Sigmoid colon (tissue), 7 donors: ENCODE results near the gene TAF12. TPM values are rescaled to one million over a fixed set of nuclear protein-coding genes. Genes with fewer than 3 reads are reported as not detected.
"Not testable (repeated sequence)": the region's sequence is repeated elsewhere in the genome, so short reads cannot be mapped to it uniquely, and the experiment has no call there.

ENCODE experiments used
- DNase-seq: peaks from one replicate; pipeline ENCODE4 v3.0.0-alpha.2; 2019
- H3K27ac ChIP-seq, 4 donors: fragments of 200-600 bp; sonication (generic); one replicate each; pipeline ENCODE4 v1.5.1; 2016 to 2019; ENCODE audit warnings: mild to moderate bottlenecking in 1 of 4
- H3K27me3 ChIP-seq, 3 donors: fragments of 200-600 bp; sonication (generic); one replicate each; pipeline ENCODE4 v1.5.1; 2019; ENCODE audit warnings: mild to moderate bottlenecking in 1 of 3
- H3K36me3 ChIP-seq, 4 donors: fragments of 200-600 bp; sonication (generic); one replicate each; pipeline ENCODE4 v1.5.1; 2016 to 2019
- H3K4me1 ChIP-seq, 4 donors: fragments of 200-600 bp; sonication (generic); one replicate each; pipeline ENCODE4 v1.5.1; 2017 to 2019
- H3K4me3 ChIP-seq, 4 donors: fragments of 200-600 bp; sonication (generic); one replicate each; pipeline ENCODE4 v1.5.1; 2017 to 2019; ENCODE audit warnings: mild to moderate bottlenecking in 2 of 4, moderate library complexity in 1 of 4
- H3K9me3 ChIP-seq, 4 donors: fragments of 200-600 bp in 3 of 4; sonication (generic) in 3 of 4; one replicate each; pipeline versions ENCODE4 v1.5.1 to v1.6.1; 2013 to 2019
- CTCF ChIP-seq, 4 experiments: fragments of 450-650 bp in 3 of 4; fragments of 200-600 bp in 1 of 4; IDR thresholded peaks; one replicate each; pipeline ENCODE4 v1.5.1; 2016 to 2019; ENCODE audit warnings: antibody characterized with exemption in 4 of 4, mild to moderate bottlenecking in 3 of 4, moderate library complexity in 2 of 4
- EP300 ChIP-seq, 4 donors: sonication (generic); formaldehyde crosslinking; IDR thresholded peaks; one replicate each; pipeline ENCODE4 v1.6.1; 2017; ENCODE audit warnings: antibody characterized with exemption in 4 of 4
- POLR2A ChIP-seq, 2 donors: fragments of 450-650 bp; IDR thresholded peaks; one replicate each; pipeline ENCODE4 v1.6.1; 2016; ENCODE audit warnings: antibody characterized with exemption in 2 of 2, mild to moderate bottlenecking in 2 of 2, moderate library complexity in 2 of 2
- POLR2AphosphoS5 ChIP-seq, 4 donors: sonication (generic); formaldehyde crosslinking; IDR thresholded peaks; one replicate each; pipeline ENCODE4 v1.6.1; 2017; ENCODE audit warnings: antibody characterized with exemption in 4 of 4
- WGBS, 2 donors: extraction: QIAGEN DNeasy Blood & Tissue Kit; methylation state at CpG; one replicate each; pipeline ENCODE4 v1.1.7; 2013; 5-methylcytosine and 5-hydroxymethylcytosine counted together
- intact Hi-C: fragments of 100-400 bp; cut with DNase I; formaldehyde crosslinking; loops from one replicate; pipeline ENCODE4 v1.15.1; 2023
- polyA plus RNA-seq, 3 donors: library from polyadenylated mRNA; stranded (reverse); fragments of 200-250 nt; gene quantifications; one replicate each; pipeline ENCODE4 v1.2.3, GENCODE V29; 2013
- total RNA-seq, 4 donors: library from RNA; depleted of rRNA; stranded (reverse); fragments of >200 nt; gene quantifications; one replicate each; pipeline ENCODE4 v1.1.0, GENCODE V29; 2016
- donor health status: healthy with polysubstance abuse.
- donor health status: Bipolar disorder and iron deficiency.
- donor health status: healthy.

Gene TAF12
- total and polyA plus RNA-seq, 7 donors = 16.8 to 27.5 (median 20.4) TPM

- Histone ChIP-seq H3K27me3 (no peaks in the 10 kb centered on the region), H3K4me3 (peak overlapping the region; percentile 30 to 68 (median 62)), H3K4me1 (peaks cover 0 to 12% (median 11%) of the 10 kb centered on the region in 4 donors), H3K27ac (peak overlapping the region in 2 of 4 donors; percentile 27 to 31), H3K36me3 (no peaks in the 10 kb centered on the region), H3K9me3 (no peaks in the 10 kb centered on the region)
- 3 to 6% methylated on average over 81 of the region's 81 CpGs for WGBS, 2 donors
- intact Hi-C loops = no loop called here
- TF ChIP-seq POLR2AphosphoS5 (IDR thresholded peaks at IDR 0.05) = no peak
- no peak for TF ChIP-seq CTCF (IDR thresholded peaks at IDR 0.05)
- no peak for TF ChIP-seq POLR2A (IDR thresholded peaks at IDR 0.05)
- TF ChIP-seq EP300 (IDR thresholded peaks at IDR 0.05) = no peak
- DNase-seq = no peak
Measured at GRCh38 chr1:28592321-28593071, 50.4 kb downstream of the TAF12 start.

- TF ChIP-seq POLR2A (IDR thresholded peaks at IDR 0.05) (no peak), EP300 (IDR thresholded peaks at IDR 0.05) (no peak), POLR2AphosphoS5 (IDR thresholded peaks at IDR 0.05) (no peak), CTCF (IDR thresholded peaks at IDR 0.05) (no peak)
- peak; percentile 78 for DNase-seq
- H3K4me1 ChIP-seq = peaks cover 0 to 12% (median 11%) of the 10 kb centered on the region in 4 donors
- H3K27me3 ChIP-seq = no peaks in the 10 kb centered on the region
- H3K4me3 ChIP-seq = peak within 1 kb of the TSS; percentile 30 to 68 (median 62)
- 27 to 29% methylated on average over 13 of the region's 13 CpGs for WGBS, 2 donors
- H3K9me3 ChIP-seq = no peaks in the 10 kb centered on the region
- no peaks in the 10 kb centered on the region for H3K36me3 ChIP-seq
- intact Hi-C loops = no loop called here
- peak within 1 kb of the TSS in 2 of 4 donors; percentile 27 to 31 for H3K27ac ChIP-seq
Measured at GRCh38 chr1:28591708-28592320, 51.1 kb downstream of the TAF12 start, which contains the start of gene RAB42. Gene RAB42, plus strand, starts transcription at chr1:28592265. Its CDS starts 247 bp downstream, at chr1:28592512.

GRCh38 chr1:28586585-28587391 is 56.1 kb downstream of the TAF12 start:
- peaks cover 0 to 13% (median 11%) of the 10 kb centered on the region in 4 donors for H3K4me1 ChIP-seq
- H3K4me3 ChIP-seq, H3K9me3 ChIP-seq, H3K27ac ChIP-seq, H3K27me3 ChIP-seq, DNase-seq, H3K36me3 ChIP-seq: not testable (repeated sequence)
- intact Hi-C loops = loop anchor here (10.0 kb wide), 1 partner anchor 352 kb away; the partner anchor contains the start of genes ATP5IF1 and DNAJC8
- WGBS, 2 donors = 90 to 93% methylated on average over 19 of the region's 19 CpGs

GRCh38 chr1:28582248-28582615 is 60.6 kb downstream of the TAF12 start:
- no peak for TF ChIP-seq CTCF (IDR thresholded peaks at IDR 0.05)
- TF ChIP-seq POLR2A (IDR thresholded peaks at IDR 0.05) = no peak
- no peak for TF ChIP-seq EP300 (IDR thresholded peaks at IDR 0.05)
- no peak for TF ChIP-seq POLR2AphosphoS5 (IDR thresholded peaks at IDR 0.05)
- peak overlapping the region; percentile 69 to 96 (median 86) for H3K4me3 ChIP-seq
- no peak for DNase-seq
- peak overlapping the region; percentile 82 to 98 (median 94) for H3K27ac ChIP-seq
- H3K9me3 ChIP-seq = no peaks in the 10 kb centered on the region
- peaks cover 0 to 40% (median 30%) of the 10 kb centered on the region in 4 donors for H3K4me1 ChIP-seq
- peaks cover 9 to 33% (median 21%) of the 10 kb centered on the region in 4 donors for H3K36me3 ChIP-seq
- 2% methylated on average over 10 of the region's 10 CpGs for WGBS, 2 donors
- intact Hi-C loops = loop anchor here (5.0 to 10.0 kb wide), 2 partner anchors 60 to 347 kb away; partner anchors contain the start of genes ATP5IF1, DNAJC8 and TAF12
- H3K27me3 ChIP-seq = no peaks in the 10 kb centered on the region
